ENCODE measurements around the gene MEGF8.

MEGF8 gene

DNA sequence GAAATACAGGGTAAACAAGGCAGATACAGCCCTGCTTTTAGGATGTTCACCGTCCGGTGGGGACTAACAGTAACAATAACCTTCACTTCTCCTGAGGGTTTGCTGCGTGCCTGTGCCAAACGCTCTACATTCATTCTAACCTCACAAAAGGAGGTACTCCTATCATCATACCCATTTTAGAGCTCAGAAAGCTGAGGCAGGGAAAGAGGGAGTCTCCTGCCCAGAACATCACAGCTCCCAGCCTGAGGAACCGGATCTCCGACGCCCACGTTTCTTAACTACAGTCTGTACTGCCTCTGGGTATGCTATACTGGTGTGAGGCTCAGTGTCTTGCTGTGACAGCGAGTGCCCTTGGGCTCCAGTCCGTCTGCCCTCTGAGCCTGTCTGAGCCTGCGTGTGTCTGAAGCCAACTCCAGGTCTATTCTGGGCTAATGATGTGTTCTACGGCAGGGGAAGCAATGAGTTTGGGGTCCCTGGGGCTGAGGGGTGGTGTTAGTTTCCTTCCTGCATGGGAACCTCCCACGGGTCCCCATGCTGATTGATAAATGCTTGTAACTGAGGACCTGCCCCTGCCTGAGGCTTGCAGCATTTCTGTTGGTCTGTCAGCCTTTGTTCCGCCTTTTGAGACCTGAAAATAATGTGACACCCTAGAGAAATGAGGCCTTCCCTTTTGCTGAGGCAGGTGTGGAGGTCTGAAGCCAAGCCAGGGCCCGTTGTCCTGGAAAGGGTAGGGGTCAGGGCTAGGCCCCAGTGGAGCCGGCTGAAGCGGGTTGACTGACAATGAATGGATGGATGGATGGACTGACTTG is 96.9 kb downstream of the MEGF8 start:
- DNase-seq: no peak

DNA sequence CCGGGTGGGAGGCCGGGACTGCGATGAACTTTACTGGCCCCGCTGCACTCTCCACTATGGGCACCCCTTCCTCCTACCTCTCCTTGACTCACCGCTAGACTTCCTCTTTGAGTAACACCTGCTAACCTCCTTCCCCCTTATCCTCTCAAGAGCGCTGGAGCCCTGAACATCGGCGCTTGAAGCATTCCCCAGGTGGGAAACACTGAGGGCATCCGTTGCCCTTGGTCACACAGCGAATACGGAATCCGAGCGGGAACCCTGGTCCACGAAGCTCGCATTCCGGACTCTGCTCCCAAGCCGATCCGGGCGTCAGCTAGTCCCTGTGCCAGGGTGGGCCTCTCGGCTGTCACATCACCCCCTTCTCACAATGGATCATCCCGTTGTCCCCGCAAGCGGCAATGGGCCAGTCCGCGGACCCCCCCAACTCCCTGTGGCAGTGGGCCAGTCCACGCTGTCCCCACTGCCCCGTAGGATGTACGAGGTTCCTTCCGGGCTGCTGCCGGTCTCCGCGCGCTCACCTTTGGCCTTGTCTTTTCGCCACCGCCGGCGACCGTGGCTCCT is 97.5 kb downstream of the MEGF8 start:
- DNase-seq: peak; percentile 66

DNA sequence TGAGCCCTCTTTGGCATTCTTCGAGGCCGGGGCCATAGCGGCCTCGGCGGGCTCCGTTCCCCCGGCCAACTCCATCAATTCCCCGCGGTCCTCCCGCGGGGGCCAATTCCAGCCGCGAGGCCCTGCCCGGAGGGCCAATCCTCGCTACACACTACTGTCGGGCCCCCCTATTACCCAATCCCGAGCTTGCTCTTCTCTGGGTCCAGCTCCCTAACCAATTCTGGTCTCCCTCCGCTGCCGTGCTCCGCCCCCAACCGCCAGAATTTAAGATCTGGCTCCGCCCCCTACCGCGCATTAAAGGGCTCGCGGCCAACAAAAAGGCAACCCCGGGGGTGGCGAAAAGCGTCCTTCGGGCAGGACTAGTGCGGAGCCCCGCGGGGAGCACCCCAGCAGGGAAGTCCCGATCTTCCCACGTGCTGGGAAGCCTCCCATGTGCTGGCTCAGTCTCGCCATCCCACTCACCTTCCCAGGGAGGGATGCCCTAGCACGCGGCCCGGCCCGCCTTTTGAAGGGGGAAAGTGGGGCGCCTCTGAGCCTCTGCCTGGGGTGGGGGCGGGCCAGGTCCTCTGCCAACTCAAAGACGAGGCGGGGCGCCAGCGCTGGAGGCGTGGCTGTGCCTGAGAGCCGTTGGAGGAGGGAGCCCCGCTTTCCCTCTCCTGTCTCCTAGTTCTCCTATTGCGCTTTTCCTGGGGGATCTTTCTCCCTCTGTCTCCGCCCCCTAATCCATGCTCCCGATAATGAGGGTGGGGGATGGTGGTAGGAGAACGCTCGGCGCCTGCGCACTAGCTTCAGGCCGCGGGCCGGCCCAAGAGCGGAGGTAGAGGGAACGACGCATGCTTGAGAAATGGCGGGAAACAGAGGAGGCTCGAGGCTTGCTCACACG is 98.3 kb downstream of the MEGF8 start:
- peak; percentile 95 for DNase-seq

DNA sequence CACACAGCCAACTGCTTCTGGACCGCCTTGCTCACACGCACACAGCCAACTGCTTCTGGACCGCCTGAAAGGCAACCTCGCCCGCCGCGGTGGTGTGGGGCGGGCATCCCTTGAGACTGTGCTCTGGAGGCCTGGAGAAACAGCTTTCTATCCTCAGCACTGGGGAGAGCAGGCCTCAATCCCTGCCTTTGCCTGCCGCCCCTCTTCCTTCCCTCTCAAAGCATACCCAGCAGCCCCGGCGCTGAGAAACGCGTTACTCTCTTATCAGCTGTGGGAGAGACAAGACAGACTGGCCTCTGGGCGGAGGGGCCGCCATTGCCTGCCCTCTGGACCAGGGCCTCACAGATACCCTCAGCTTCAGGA is 98.9 kb downstream of the MEGF8 start:
- DNase-seq: no peak

DNA sequence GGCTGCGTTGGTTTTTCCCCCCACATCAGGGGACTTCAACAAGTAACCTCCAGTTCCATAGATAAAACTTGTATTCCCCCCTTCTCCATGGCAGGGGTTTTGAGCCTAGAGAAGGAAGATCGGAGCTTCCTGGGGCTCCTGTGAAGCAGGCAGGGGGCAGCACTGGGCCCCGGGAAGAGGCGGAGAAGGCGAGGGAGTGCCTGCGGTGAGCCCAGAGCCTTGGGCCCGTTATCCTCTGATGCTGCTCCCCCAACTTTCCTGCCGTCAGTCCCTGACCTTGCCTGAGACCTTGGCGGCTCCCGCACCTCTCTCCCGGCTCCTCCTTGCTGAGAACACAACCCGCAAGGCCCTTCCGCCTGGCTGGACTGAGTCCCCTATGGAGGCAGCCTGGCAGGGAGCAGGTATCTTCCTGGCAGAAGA is 99.3 kb downstream of the MEGF8 start:
- DNase-seq: no peak

DNA sequence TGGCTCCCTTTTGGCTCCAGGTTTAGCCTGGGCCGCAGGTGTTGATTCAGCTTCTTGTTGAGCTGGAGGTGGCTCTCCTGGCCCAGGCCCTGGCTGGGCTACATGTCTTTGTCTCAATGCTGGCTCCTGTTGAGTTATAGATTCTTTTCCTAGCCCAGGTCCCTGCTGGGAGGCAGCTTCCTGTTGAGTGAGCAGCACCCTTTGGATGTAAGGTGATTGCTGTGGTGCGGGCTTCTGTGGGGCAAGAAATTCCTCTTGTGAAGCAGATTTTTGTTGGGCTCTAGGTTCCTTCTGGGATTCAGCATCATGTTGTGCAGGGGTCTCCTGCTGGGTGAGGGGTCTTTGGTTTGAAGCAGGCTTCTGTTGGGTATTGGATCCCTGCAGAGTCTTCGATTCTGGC is 101.2 kb downstream of the MEGF8 start:
- DNase-seq: no peak

DNA sequence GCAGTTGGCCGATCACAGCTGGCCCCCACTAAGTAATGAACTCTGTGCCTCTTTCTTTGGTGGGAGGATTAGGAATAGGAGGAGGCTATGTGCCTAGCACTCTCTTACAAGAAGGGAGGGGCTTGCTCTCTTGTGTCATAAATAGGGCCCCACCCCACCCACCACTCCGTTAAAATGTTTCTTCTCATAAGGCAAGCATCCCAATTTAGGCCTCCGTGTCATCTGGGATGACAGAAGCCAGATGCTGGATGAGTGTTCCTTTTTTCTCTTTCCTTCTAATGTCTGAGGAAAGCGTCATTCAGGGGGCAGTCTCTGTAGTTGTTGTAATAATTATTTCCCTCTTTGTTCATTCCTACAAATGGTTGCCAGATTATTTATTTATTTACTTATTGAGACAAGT is 101.9 kb downstream of the MEGF8 start, which contains the start of gene LIPE:
Gene LIPE, minus strand, starts transcription at position 76 of the 400 bp plus-strand sequence. CDS start 239 bp downstream, outside the sequence.
- no peak for DNase-seq

Data from midbrain (tissue), 1 donor.